GM18499 (cell line): ENCODE measurements around the gene CENPP.

ENCODE experiments used
- ATAC-seq: cut with Tn5 transposase; IDR thresholded peaks from one replicate; pipeline ENCODE4 v1.9.1; 2021; ENCODE audit warnings: moderate number of reproducible peaks; ENCODE audit not compliant: insufficient read depth, unreplicated experiment

CENPP gene

GRCh38 chr9:92525306-92525705, 199.6 kb downstream of the CENPP start:
- ATAC-seq = no peak

GRCh38 chr9:92527291-92527828, 201.6 kb downstream of the CENPP start:
- ATAC-seq = no peak

- no peak for ATAC-seq
Measured at GRCh38 chr9:92527832-92528521, 202.2 kb downstream of the CENPP start.

- ATAC-seq = no peak
Measured at GRCh38 chr9:92528522-92528849, 202.7 kb downstream of the CENPP start.

- no peak for ATAC-seq
Measured at GRCh38 chr9:92529124-92529523, 203.4 kb downstream of the CENPP start.

GRCh38 chr9:92530893-92531292, 205.1 kb downstream of the CENPP start:
- no peak for ATAC-seq

- ATAC-seq = no peak
Measured at GRCh38 chr9:92534204-92534603, 208.5 kb downstream of the CENPP start.

- ATAC-seq = no peak
Measured at GRCh38 chr9:92534674-92535073, 208.9 kb downstream of the CENPP start.

GRCh38 chr9:92535940-92536850, 210.4 kb downstream of the CENPP start, which contains the start of gene ECM2:
Gene ECM2, minus strand, starts transcription at chr9:92535990. Its CDS starts 13,124 bp downstream, at chr9:92522866.
- ATAC-seq = no peak

GRCh38 chr9:92538541-92538940, 212.8 kb downstream of the CENPP start:
- ATAC-seq = no peak

GRCh38 chr9:92543972-92544371, 218.2 kb downstream of the CENPP start:
- no peak for ATAC-seq

- ATAC-seq = no peak
Measured at GRCh38 chr9:92545002-92545510, 219.3 kb downstream of the CENPP start.

- ATAC-seq = no peak
Measured at GRCh38 chr9:92547356-92547755, 221.6 kb downstream of the CENPP start.

GRCh38 chr9:92550765-92551164, 225.0 kb downstream of the CENPP start:
- ATAC-seq = no peak

- no peak for ATAC-seq
Measured at GRCh38 chr9:92558612-92559374, 233.0 kb downstream of the CENPP start.

- ATAC-seq = no peak
Measured at GRCh38 chr9:92561374-92562330, 235.9 kb downstream of the CENPP start.

- no peak for ATAC-seq
Measured at GRCh38 chr9:92562461-92562967, 236.8 kb downstream of the CENPP start.

- ATAC-seq = no peak
Measured at GRCh38 chr9:92563116-92564100, 237.7 kb downstream of the CENPP start.
